K562 (cell line): Measurements from ENCODE around the gene PHYKPL. TPM values are rescaled to one million over a fixed set of nuclear protein-coding genes. Genes with fewer than 3 reads are reported as not detected.
A peak's percentile ranks its signal among the peaks of the same experiment; 100 is the strongest.

ENCODE experiments used
- ATAC-seq: fragments of 200-7000 bp; cut with Tn5 transposase; 3 replicates; pipeline ENCODE4 v1.9.1; 2020; ENCODE audit warnings: moderate library complexity
- BruUV-seq: library from RNA; stranded (reverse); fragments of 400-500 nt; replicated peaks from 2 replicates; lab custom pipeline; 2021; lab: Mats Ljungman, UMichigan
- CTCF ChIA-PET: fragments of 300-600 bp; formaldehyde crosslinking; extraction: SDS; loops from one replicate; lab custom pipeline; 2021; ENCODE audit warnings: low intra/inter-chr PET ratio; lab: Yijun Ruan, JAX
- POLR2A ChIA-PET: fragments of 300-600, 350-650 bp; sonication (Branson Sonifier 250); formaldehyde crosslinking; extraction: SDS; loops from one replicate; lab custom pipeline; 2021; ENCODE audit warnings: antibody characterized with exemption, inconsistent platforms; lab: Yijun Ruan, JAX
- DNase-seq, 4 experiments: peaks; one replicate each; pipeline versions ENCODE4 v3.0.0 to v3.0.0-alpha.2; 2011 to 2018; ENCODE audit warnings: low spot score in 3 of 4, mixed read lengths in 3 of 4; ENCODE audit errors: extremely low read depth in 1 of 4
- FAIRE-seq: peaks from 2 replicates; lab custom pipeline; 2011; peaks lifted over from hg19 to GRCh38; lab: Jason Lieb, UNC
- H2AFZ ChIP-seq: 2 replicates; pipeline ENCODE4 v1.6.0; 2011; ENCODE audit warnings: low read depth, low read length, control low read depth, inconsistent platforms
- H3K27ac ChIP-seq: fragments of 200-600 bp; 3 replicates; pipeline ENCODE4 v1.8.0; 2011; ENCODE audit warnings: low read depth, mild to moderate bottlenecking, control low read depth, inconsistent platforms, low read length, moderate library complexity, mixed read lengths; ENCODE audit errors: extremely low read depth
- H3K27me3 ChIP-seq, 2 experiments: fragments of 300-600 bp in 1 of 2; 2 replicates in 1 of 2; 3 replicates in 1 of 2; pipeline versions ENCODE4 v1.6.0 to v1.8.0; 2011; ENCODE audit warnings: inconsistent platforms in 2 of 2, low read length in 2 of 2, mild to moderate bottlenecking in 1 of 2, mixed read lengths in 1 of 2, moderate library complexity in 1 of 2; ENCODE audit not compliant: control insufficient read depth in 2 of 2, insufficient read depth in 2 of 2
- H3K36me3 ChIP-seq: fragments of 300-600 bp; 3 replicates; pipeline ENCODE4 v1.8.0; 2011; ENCODE audit warnings: mild to moderate bottlenecking, low read length, inconsistent platforms; ENCODE audit not compliant: control insufficient read depth, insufficient read depth
- H3K4me1 ChIP-seq, 2 experiments: fragments of 200-600 bp in 1 of 2; replicated peaks in 1 of 2; 2 replicates in 1 of 2; 3 replicates in 1 of 2; pipeline versions ENCODE4 v1.5.1 to v1.8.0; 2011; ENCODE audit warnings: inconsistent platforms in 2 of 2, low read length in 2 of 2, mild to moderate bottlenecking in 1 of 2, mixed read lengths in 1 of 2, moderate library complexity in 1 of 2; ENCODE audit not compliant: control insufficient read depth in 2 of 2, insufficient read depth in 2 of 2
- H3K4me2 ChIP-seq: 2 replicates; pipeline ENCODE4 v1.6.1; 2011; ENCODE audit warnings: low read length, control low read depth, inconsistent platforms, mixed read lengths; ENCODE audit not compliant: insufficient read depth
- H3K4me3 ChIP-seq: fragments of 200-600 bp; sonication (generic), shearing (Covaris generic); 2 replicates; pipeline ENCODE4 v1.5.1; 2016; ENCODE audit warnings: control low read depth, inconsistent platforms
- H3K79me2 ChIP-seq: fragments of 200-600 bp; 3 replicates; pipeline ENCODE4 v1.8.0; 2011; ENCODE audit warnings: low read length, inconsistent platforms; ENCODE audit not compliant: control insufficient read depth, insufficient read depth
- H3K9ac ChIP-seq, 2 experiments: 2 replicates each; pipeline versions ENCODE4 v1.6.0 to v1.6.1; 2011; ENCODE audit warnings: low read depth in 2 of 2, low read length in 2 of 2, control low read depth in 1 of 2, inconsistent platforms in 1 of 2, mild to moderate bottlenecking in 1 of 2, mixed read lengths in 1 of 2; ENCODE audit not compliant: insufficient read depth in 1 of 2
- H3K9me1 ChIP-seq: one replicate; pipeline ENCODE4 v1.6.0; 2011; ENCODE audit warnings: inconsistent platforms, mild to moderate bottlenecking, low read length, moderate library complexity; ENCODE audit not compliant: control insufficient read depth, insufficient read depth
- H3K9me3 ChIP-seq: replicated peaks from 2 replicates; pipeline ENCODE4 v1.5.1; 2011; ENCODE audit warnings: low read depth, low read length, inconsistent platforms; ENCODE audit not compliant: control insufficient read depth, insufficient read depth
- H4K20me1 ChIP-seq: replicated peaks from 2 replicates; pipeline ENCODE4 v1.6.1; 2011; ENCODE audit warnings: low read length, inconsistent platforms, mixed read lengths; ENCODE audit not compliant: control insufficient read depth, insufficient read depth
- DMBX1 ChIP-seq: fragments of 250-450 bp; sonication (Bioruptor Pico); IDR thresholded peaks from 2 replicates; pipeline ENCODE4 v1.8.0; 2022; ENCODE audit warnings: inconsistent platforms, mild to moderate bottlenecking, moderate library complexity, borderline replicate concordance
- DNMT1 ChIP-seq: fragments of 450-650 bp; IDR thresholded peaks from 2 replicates; pipeline ENCODE4 v1.6.1; 2016; ENCODE audit warnings: antibody characterized with exemption, mild to moderate bottlenecking
- JUNB ChIP-seq: fragments of 450-650 bp; formaldehyde crosslinking; conservative IDR thresholded peaks from 2 replicates; pipeline ENCODE4 v1.4.0; 2020; ENCODE audit warnings: mild to moderate bottlenecking
- KDM2B ChIP-seq: fragments of 250-450 bp; sonication (Bioruptor Pico); IDR thresholded peaks from 2 replicates; pipeline ENCODE4 v1.8.0; 2021; ENCODE audit warnings: mild to moderate bottlenecking, moderate library complexity
- KLF13 ChIP-seq: fragments of 450-650 bp; IDR thresholded peaks from 2 replicates; pipeline ENCODE4 v1.6.1; 2016; ENCODE audit warnings: missing genetic modification characterization, low read depth, mild to moderate bottlenecking, missing compliant biosample characterization, moderate library complexity, borderline replicate concordance
- L3MBTL2 ChIP-seq: fragments of 450-650 bp; IDR thresholded peaks from 2 replicates; pipeline ENCODE4 v1.6.1; 2016; ENCODE audit warnings: mild to moderate bottlenecking, moderate library complexity
- NFATC3 ChIP-seq: fragments of 450-650 bp; IDR thresholded peaks from 2 replicates; pipeline ENCODE4 v1.6.1; 2017; ENCODE audit warnings: mild to moderate bottlenecking
- RAD21 ChIP-seq, 2 experiments: fragments of 250-450 bp in 1 of 2; fragments of 450-650 bp in 1 of 2; sonication (Bioruptor Pico) in 1 of 2; formaldehyde crosslinking in 1 of 2; IDR thresholded peaks in 1 of 2; conservative IDR thresholded peaks in 1 of 2; 2 replicates each; pipeline versions ENCODE4 v1.4.0 to v1.8.0; 2020 to 2022; ENCODE audit warnings: mild to moderate bottlenecking in 2 of 2, moderate library complexity in 1 of 2
- SMAD3 ChIP-seq: fragments of 450-650 bp; formaldehyde crosslinking; conservative IDR thresholded peaks from 2 replicates; pipeline ENCODE4 v1.4.0; 2020; ENCODE audit warnings: mild to moderate bottlenecking
- TCF3 ChIP-seq: sonication (generic); formaldehyde crosslinking; IDR thresholded peaks from 2 replicates; pipeline ENCODE4 v1.4.0; 2020; ENCODE audit warnings: mild to moderate bottlenecking, missing genetic modification reagents
- ZNF12 ChIP-seq: sonication (generic); formaldehyde crosslinking; IDR thresholded peaks from 2 replicates; pipeline ENCODE4 v1.4.0; 2020; ENCODE audit warnings: mild to moderate bottlenecking, missing genetic modification reagents
- ZNF347 ChIP-seq: fragments of 450-650 bp; formaldehyde crosslinking; IDR thresholded peaks from 2 replicates; pipeline ENCODE4 v1.4.0; 2020; ENCODE audit warnings: low read depth, mild to moderate bottlenecking, moderate library complexity
- ZNF696 ChIP-seq: fragments of 250-450 bp; sonication (Bioruptor Pico); conservative IDR thresholded peaks from 2 replicates; pipeline ENCODE4 v1.4.0; 2020; ENCODE audit warnings: mild to moderate bottlenecking, moderate library complexity
- WGBS: fragments of 100-300 bp; shearing (Covaris generic); methylation state at CpG from one replicate; pipeline ENCODE4 v1.1.6; 2016; ENCODE audit warnings: low coverage, mixed read lengths; ENCODE audit not compliant: insufficient coverage; ENCODE audit errors: missing lambda C conversion rate; 5-methylcytosine and 5-hydroxymethylcytosine counted together
- in situ Hi-C: fragments of 300-500 bp; cut with MboI; formaldehyde crosslinking; loops from 4 replicates; pipeline ENCODE4 v1.15.0; 2018; ENCODE audit warnings: inconsistent platforms, mixed read lengths
- intact Hi-C: fragments of 100-400 bp; cut with micrococcal nuclease; formaldehyde crosslinking; loops from 2 replicates; pipeline ENCODE4 v1.14.2; 2022
- polyA plus RNA-seq, 8 experiments: library from polyadenylated mRNA; depleted of rRNA in 4 of 8; stranded (reverse) in 5 of 8; unstranded in 3 of 8; fragments of >200 nt; fragmentation: Nextera tagmentation in 2 of 8; fragmentation: Illumina TruSeq in 1 of 8; extraction: Ambion mirVana in 2 of 8; extraction: Trizol in 1 of 8; gene quantifications; 2 replicates each; pipeline versions ENCODE4 v1.2.1 to v1.2.3, GENCODE V29; 2011 to 2014; ENCODE audit warnings: inconsistent platforms in 1 of 8, missing spikeins in 1 of 8
- total RNA-seq, 7 experiments: library from RNA; depleted of rRNA in 6 of 7; stranded (reverse); fragments of >200 nt in 6 of 7; fragmentation: Illumina TruSeq in 2 of 7; extraction: Trizol in 2 of 7; gene quantifications; 2 replicates each; pipeline versions ENCODE4 v1.2.1 to v1.2.3, GENCODE V29; 2011 to 2021; ENCODE audit warnings: low replicate concordance in 1 of 7
- TF ChIP-seq, protein P1 (sequence below): fragments of 200-800 bp; sonication (Bioruptor generic); IDR thresholded peaks from 2 replicates; pipeline ENCODE4 v1.6.1; 2017; ENCODE audit warnings: missing genetic modification characterization, missing compliant biosample characterization
- TF ChIP-seq, protein P2 (sequence below): fragments of 450-650 bp; IDR thresholded peaks from 2 replicates; pipeline ENCODE4 v1.7.0; 2016; ENCODE audit warnings: borderline replicate concordance
- TF ChIP-seq, protein P3 (sequence below): sonication (generic); formaldehyde crosslinking; IDR thresholded peaks from 2 replicates; pipeline ENCODE4 v1.9.0; 2022; ENCODE audit warnings: mild to moderate bottlenecking, missing genetic modification reagents

PHYKPL gene
- total and polyA plus RNA-seq, 9 of the 15 experiments (the other 6 are each of a cell fraction or from before 2014, with no cell fraction given) = 4.7 to 34.7 (median 18.6) TPM

DNA sequence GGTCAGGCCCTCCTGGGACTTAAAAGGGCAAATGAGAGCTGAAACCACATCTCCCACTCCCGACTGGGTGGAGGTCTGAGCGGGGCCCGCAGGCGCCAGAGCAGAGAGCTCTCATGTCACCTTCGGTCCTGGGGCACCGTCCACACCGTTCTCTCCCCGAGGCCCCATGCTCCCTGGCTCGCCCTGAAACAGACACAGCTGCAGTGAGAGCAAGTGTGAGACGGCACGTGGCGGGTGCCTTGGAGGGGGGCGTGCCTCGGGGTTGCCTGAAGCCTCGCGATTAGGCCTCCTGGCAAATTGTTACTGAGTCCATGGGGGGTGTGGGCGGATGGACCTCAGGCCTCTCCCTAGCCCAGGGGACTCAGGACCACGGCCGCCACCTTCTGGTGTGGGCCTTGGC is 24.1 kb upstream of the PHYKPL start:
- Histone ChIP-seq H3K4me1 (peaks cover 0 to 20% of the 10 kb centered on the region in 2 experiments; a peak in 2 of 5 replicates), H3K4me2 (no peak overlapping the region), H3K36me3 (no peaks in the 10 kb centered on the region), H3K27ac (no peak overlapping the region), H3K9me3 (no peaks in the 10 kb centered on the region), H3K4me3 (no peak overlapping the region), H2AFZ (no peak overlapping the region), H3K79me2 (no peaks in the 10 kb centered on the region), H3K27me3 (peaks cover 2 to 61% of the 10 kb centered on the region in 2 experiments; a peak in 3 of 5 replicates), H4K20me1 (no peaks in the 10 kb centered on the region), H3K9me1 (no peaks in the 10 kb centered on the region), H3K9ac (peak overlapping the region in 1 of 2 experiments; percentile 10; a peak in 1 of 4 replicates)
- POLR2A ChIA-PET = interaction anchor here (0.7 kb wide), 2 partner anchors 9 to 32 kb away, joined by 3 to 5 read pairs; no protein-coding TSS in a partner anchor
- DNase-seq (peak; percentile 30 to 50 (median 40)), ATAC-seq (peak; percentile 65), FAIRE-seq (no peak)
- WGBS = 8% methylated on average over 17 of the region's 19 CpGs
- CTCF ChIA-PET = no interaction called here
- in situ Hi-C loops (no loop called here), intact Hi-C loops (no loop called here)
- BruUV-seq = no TSS peak
- TF ChIP-seq DNMT1 = no peak
- no peak for TF ChIP-seq DMBX1 (CRISPR knock-in tag)
- TF ChIP-seq ZNF347 (CRISPR knock-in tag) = no peak
- TF ChIP-seq, protein P1, sequence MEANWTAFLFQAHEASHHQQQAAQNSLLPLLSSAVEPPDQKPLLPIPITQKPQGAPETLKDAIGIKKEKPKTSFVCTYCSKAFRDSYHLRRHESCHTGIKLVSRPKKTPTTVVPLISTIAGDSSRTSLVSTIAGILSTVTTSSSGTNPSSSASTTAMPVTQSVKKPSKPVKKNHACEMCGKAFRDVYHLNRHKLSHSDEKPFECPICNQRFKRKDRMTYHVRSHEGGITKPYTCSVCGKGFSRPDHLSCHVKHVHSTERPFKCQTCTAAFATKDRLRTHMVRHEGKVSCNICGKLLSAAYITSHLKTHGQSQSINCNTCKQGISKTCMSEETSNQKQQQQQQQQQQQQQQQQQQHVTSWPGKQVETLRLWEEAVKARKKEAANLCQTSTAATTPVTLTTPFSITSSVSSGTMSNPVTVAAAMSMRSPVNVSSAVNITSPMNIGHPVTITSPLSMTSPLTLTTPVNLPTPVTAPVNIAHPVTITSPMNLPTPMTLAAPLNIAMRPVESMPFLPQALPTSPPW (CRISPR knock-in tag) = no peak
- peak; percentile 33; the same call in 1 of the 2 replicates for TF ChIP-seq KLF13 (tag)
- no peak for TF ChIP-seq JUNB
- TF ChIP-seq, protein P2, sequence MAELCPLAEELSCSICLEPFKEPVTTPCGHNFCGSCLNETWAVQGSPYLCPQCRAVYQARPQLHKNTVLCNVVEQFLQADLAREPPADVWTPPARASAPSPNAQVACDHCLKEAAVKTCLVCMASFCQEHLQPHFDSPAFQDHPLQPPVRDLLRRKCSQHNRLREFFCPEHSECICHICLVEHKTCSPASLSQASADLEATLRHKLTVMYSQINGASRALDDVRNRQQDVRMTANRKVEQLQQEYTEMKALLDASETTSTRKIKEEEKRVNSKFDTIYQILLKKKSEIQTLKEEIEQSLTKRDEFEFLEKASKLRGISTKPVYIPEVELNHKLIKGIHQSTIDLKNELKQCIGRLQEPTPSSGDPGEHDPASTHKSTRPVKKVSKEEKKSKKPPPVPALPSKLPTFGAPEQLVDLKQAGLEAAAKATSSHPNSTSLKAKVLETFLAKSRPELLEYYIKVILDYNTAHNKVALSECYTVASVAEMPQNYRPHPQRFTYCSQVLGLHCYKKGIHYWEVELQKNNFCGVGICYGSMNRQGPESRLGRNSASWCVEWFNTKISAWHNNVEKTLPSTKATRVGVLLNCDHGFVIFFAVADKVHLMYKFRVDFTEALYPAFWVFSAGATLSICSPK = no peak
- TF ChIP-seq L3MBTL2 = peak; percentile 40; the same call in 1 of the 2 replicates
- no peak for TF ChIP-seq TCF3 (CRISPR knock-in tag)
- no peak for TF ChIP-seq SMAD3 (CRISPR knock-in tag)
- no peak for TF ChIP-seq ZNF12 (CRISPR knock-in tag)
- no peak for TF ChIP-seq NFATC3
- no peak for TF ChIP-seq KDM2B (CRISPR knock-in tag)
- TF ChIP-seq ZNF696 = no peak
- TF ChIP-seq RAD21 (CRISPR knock-in tag; conservative IDR thresholded peaks at IDR 0.05 in 1 of 2, IDR thresholded peaks at IDR 0.05 in 1 of 2) = 0 out of 4 replicates have a peak, but pooled peaks of 1 of the 2 experiments have one; percentile 7
- TF ChIP-seq, protein P3, sequence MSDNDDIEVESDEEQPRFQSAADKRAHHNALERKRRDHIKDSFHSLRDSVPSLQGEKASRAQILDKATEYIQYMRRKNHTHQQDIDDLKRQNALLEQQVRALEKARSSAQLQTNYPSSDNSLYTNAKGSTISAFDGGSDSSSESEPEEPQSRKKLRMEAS (CRISPR knock-in tag) = peak; percentile 60
